OCI-LY7 (cell line): ENCODE data around the gene APOL6.

Experiments
- EZH2phosphoT487 ChIP-seq: fragments of 200-600 bp; sonication (generic); IDR thresholded peaks from 2 replicates; pipeline ENCODE4 v1.6.1; 2018; ENCODE audit warnings: low read depth, borderline replicate concordance, mild to moderate bottlenecking, mixed run types, antibody characterized with exemption, low read length, moderate library complexity, mixed read lengths
- TF ChIP-seq, protein P1 (sequence below): fragments of 200-600 bp; sonication (generic); conservative IDR thresholded peaks from 2 replicates; pipeline ENCODE4 v1.5.1; 2014; ENCODE audit warnings: mild to moderate bottlenecking, antibody characterized with exemption, low read length, moderate library complexity, mixed read lengths

DNA sequence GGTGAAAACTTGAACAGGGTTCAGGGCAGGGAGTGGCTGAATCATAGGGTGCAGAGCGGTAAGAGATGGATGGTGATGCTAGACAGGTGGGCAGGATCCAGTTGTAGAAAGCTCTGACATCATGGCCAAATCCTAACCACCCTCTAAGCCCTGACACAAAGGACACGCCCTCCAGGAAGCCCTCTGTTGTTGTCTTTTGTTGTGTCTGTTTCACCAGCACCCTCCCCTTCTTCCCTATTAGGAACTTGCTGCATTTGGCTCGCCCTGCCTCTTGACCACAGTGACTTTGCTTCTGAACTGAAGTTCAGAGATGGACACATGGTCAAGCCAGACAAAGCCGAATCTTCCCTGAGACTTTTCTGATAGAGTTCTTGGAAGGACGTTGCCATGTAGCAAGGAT lies 14.2 kb upstream of the APOL6 start:
- TF ChIP-seq, protein P1, sequence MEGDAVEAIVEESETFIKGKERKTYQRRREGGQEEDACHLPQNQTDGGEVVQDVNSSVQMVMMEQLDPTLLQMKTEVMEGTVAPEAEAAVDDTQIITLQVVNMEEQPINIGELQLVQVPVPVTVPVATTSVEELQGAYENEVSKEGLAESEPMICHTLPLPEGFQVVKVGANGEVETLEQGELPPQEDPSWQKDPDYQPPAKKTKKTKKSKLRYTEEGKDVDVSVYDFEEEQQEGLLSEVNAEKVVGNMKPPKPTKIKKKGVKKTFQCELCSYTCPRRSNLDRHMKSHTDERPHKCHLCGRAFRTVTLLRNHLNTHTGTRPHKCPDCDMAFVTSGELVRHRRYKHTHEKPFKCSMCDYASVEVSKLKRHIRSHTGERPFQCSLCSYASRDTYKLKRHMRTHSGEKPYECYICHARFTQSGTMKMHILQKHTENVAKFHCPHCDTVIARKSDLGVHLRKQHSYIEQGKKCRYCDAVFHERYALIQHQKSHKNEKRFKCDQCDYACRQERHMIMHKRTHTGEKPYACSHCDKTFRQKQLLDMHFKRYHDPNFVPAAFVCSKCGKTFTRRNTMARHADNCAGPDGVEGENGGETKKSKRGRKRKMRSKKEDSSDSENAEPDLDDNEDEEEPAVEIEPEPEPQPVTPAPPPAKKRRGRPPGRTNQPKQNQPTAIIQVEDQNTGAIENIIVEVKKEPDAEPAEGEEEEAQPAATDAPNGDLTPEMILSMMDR, result no peak
- no peak for TF ChIP-seq EZH2phosphoT487
